ENCODE measurements around the gene GUCA1C. TPM values are rescaled to one million over a fixed set of nuclear protein-coding genes. Genes with fewer than 3 reads are reported as not detected.

Gene GUCA1C
- total RNA-seq, 1 donor from 2014 or later, result not detected

GRCh38 chr3:108909799-108910198 is 43.9 kb downstream of the GUCA1C start:
- DNase-seq (no peak), ATAC-seq (ENCODE audit: low read depth) (no peak)
- H3K36me3 Mint-ChIP-seq (ENCODE audit: low read depth), result no peaks in the 10 kb centered on the region
- intact Hi-C loops (cut with micrococcal nuclease), result no loop called here
- H3K4me3 Mint-ChIP-seq, result no peak overlapping the region
- H3K27ac Mint-ChIP-seq, result no peak overlapping the region
- H3K4me1 Mint-ChIP-seq, result no peaks in the 10 kb centered on the region
- POLR2A ChIA-PET, result no interaction called here
- peaks cover 11% of the 10 kb centered on the region for H3K27me3 Mint-ChIP-seq
- no peak for TF ChIP-seq CTCF (IDR thresholded peaks at IDR 0.05)
- CTCF ChIA-PET, result no interaction called here
- H3K9me3 Mint-ChIP-seq, result no peaks in the 10 kb centered on the region

- ChIA-PET POLR2A (no interaction called here), CTCF (no interaction called here)
- Mint-ChIP-seq H3K4me3 (no peak overlapping the region), H3K27me3 (peaks cover 7% of the 10 kb centered on the region), H3K36me3 (ENCODE audit: low read depth) (no peaks in the 10 kb centered on the region), H3K9me3 (no peaks in the 10 kb centered on the region), H3K4me1 (no peaks in the 10 kb centered on the region), H3K27ac (no peak overlapping the region)
- ATAC-seq (ENCODE audit: low read depth), result no peak
- no peak for DNase-seq
- no peak for TF ChIP-seq CTCF (IDR thresholded peaks at IDR 0.05)
- intact Hi-C loops (cut with micrococcal nuclease), result no loop called here
Measured at GRCh38 chr3:108907194-108907593, 46.5 kb downstream of the GUCA1C start.

- no peaks in the 10 kb centered on the region for H3K36me3 Mint-ChIP-seq (ENCODE audit: low read depth)
- ChIA-PET CTCF (no interaction called here), POLR2A (no interaction called here)
- DNase-seq, result no peak
- H3K4me1 Mint-ChIP-seq, result peaks cover 4% of the 10 kb centered on the region
- no peaks in the 10 kb centered on the region for H3K9me3 Mint-ChIP-seq
- peaks cover 4% of the 10 kb centered on the region for H3K27me3 Mint-ChIP-seq
- no peak for TF ChIP-seq CTCF (IDR thresholded peaks at IDR 0.05)
- intact Hi-C loops (cut with micrococcal nuclease), result no loop called here
- ATAC-seq (ENCODE audit: low read depth), result no peak
- H3K4me3 Mint-ChIP-seq, result no peak overlapping the region
- H3K27ac Mint-ChIP-seq, result no peak overlapping the region
Measured at GRCh38 chr3:108899530-108899929, 54.1 kb downstream of the GUCA1C start.

- no peak overlapping the region for H3K4me3 Mint-ChIP-seq
Measured at GRCh38 chr3:108897883-108898282, 55.8 kb downstream of the GUCA1C start.

GRCh38 chr3:108894981-108895380 is 58.7 kb downstream of the GUCA1C start:
- CTCF ChIA-PET, result no interaction called here
- Mint-ChIP-seq H3K27ac (no peak overlapping the region), H3K9me3 (no peaks in the 10 kb centered on the region), H3K4me1 (peaks cover 4% of the 10 kb centered on the region), H3K4me3 (no peak overlapping the region), H3K27me3 (peaks cover 6% of the 10 kb centered on the region), H3K36me3 (ENCODE audit: low read depth) (no peaks in the 10 kb centered on the region)
- DNase-seq (no peak), ATAC-seq (ENCODE audit: low read depth) (no peak)
- intact Hi-C loops (cut with micrococcal nuclease), result no loop called here
- POLR2A ChIA-PET, result no interaction called here
- no peak for TF ChIP-seq CTCF (IDR thresholded peaks at IDR 0.05)

More at GRCh38 chr3:108897883-108898282, 55.8 kb downstream of the GUCA1C start:
- H3K27me3 Mint-ChIP-seq, result peaks cover 6% of the 10 kb centered on the region
- peaks cover 4% of the 10 kb centered on the region for H3K4me1 Mint-ChIP-seq
- H3K27ac Mint-ChIP-seq, result no peak overlapping the region
- CTCF ChIA-PET, result no interaction called here
- POLR2A ChIA-PET, result no interaction called here
- no peaks in the 10 kb centered on the region for H3K36me3 Mint-ChIP-seq (ENCODE audit: low read depth)
- intact Hi-C loops (cut with micrococcal nuclease), result no loop called here
- no peaks in the 10 kb centered on the region for H3K9me3 Mint-ChIP-seq
- no peak for ATAC-seq (ENCODE audit: low read depth)
- DNase-seq, result no peak
- no peak for TF ChIP-seq CTCF (IDR thresholded peaks at IDR 0.05)
